GM19397 (cell line): ENCODE data around the gene ZXDC.

Experiments
- ATAC-seq: cut with Tn5 transposase; IDR thresholded peaks from one replicate; pipeline ENCODE4 v1.9.1; 2021; ENCODE audit warnings: mild to moderate bottlenecking, moderate library complexity; ENCODE audit not compliant: unreplicated experiment

Gene ZXDC

DNA sequence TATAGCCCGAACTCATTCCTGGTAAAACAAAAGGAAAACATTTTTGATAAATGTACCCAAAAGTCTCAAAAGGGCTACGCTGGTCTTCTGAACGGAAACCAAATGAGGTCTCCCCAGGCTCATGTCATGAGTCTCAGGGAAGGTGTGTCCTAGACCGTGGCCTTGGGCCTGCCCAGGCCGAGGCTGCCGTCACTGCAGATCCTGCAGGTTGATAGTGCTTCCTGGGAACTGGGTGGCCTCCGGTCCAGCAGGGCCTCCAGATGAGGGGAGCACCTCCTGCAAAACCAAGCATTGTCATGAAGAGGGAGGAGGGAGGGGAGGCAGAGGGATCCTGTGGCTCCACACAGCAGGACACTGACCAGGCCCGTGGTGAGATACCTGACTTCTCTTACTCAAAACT is 37.5 kb downstream of the ZXDC start:
- ATAC-seq = no peak

- no peak for ATAC-seq
Measured at GRCh38 chr3:126436826-126437717, 38.6 kb downstream of the ZXDC start.

DNA sequence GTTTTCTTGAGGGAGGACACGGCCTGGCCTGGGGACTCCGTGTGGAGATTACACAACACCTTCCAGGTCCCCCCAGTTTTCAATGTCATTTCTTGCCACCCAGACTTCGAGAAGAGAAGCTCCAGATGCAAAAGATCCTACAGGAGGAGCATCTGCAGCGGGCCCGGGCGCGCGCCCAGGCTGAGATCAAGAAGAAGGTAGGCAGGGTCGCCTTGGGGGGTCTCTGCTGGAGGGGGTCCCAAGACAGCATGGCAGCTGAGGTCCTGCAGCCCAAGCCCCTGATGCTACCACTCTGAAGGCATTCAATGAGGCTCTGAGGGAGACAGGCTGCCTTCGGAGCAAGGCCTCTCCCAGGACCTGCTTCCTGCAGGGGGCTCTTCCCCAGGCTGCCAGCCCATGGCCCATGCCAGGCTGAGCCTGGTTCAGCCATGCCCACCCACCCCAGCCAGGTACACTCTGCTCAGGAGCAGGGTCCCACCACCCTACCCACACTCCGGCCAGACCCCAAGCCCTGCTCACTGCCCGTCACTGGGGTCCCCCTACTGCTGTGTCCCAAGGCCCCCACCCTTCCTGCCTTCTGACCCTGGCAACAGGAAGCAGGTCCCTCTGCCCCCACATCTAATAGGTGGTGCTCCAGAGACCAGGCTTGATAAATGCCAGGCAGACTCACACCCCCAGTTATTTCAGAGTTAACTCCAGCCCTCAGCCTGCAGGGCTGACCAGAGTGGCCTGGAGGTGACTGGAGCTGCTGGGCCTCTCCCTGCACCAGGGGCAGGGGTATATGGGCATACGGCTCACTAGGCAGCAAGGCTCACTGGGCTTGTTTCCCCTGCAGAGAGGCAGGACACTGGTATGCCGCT is 40.0 kb downstream of the ZXDC start:
- no peak for ATAC-seq

- ATAC-seq = no peak
Measured at GRCh38 chr3:126434931-126435411, 40.7 kb downstream of the ZXDC start.

DNA sequence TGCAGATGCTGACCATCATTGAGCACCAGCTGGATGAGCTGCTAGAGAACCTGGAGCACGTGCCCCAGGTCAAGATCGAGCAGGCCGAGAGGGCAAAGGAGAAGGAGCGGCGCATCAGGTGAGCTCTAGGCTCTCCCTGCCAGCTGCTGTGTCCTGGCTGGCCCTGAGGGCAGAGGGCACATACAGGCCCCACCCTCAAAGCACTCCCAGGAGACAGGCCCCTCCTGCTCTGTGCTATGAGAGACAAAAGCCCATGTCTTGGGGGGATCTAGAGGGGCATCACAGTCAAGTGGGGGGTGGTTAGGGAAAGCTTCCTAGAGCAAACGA is 41.5 kb downstream of the ZXDC start:
- ATAC-seq = no peak

GRCh38 chr3:126433496-126434263 is 42.0 kb downstream of the ZXDC start:
- ATAC-seq = no peak

DNA sequence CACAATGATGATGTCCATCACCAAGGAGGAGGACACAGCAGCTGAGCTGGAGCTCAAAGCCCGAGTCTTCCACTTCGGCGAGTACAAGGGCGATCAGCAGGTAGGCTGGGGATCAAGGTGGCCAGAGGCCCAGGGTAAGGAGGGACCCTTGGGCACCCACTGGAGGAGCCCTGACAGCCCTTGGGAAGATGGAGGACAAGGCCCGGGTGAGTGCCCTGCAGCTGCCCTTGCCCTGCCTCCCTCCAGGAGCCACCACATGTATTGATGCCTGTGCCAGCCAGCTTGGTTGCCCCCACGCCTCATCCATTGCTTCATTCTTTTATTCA is 42.6 kb downstream of the ZXDC start:
- no peak for ATAC-seq

DNA sequence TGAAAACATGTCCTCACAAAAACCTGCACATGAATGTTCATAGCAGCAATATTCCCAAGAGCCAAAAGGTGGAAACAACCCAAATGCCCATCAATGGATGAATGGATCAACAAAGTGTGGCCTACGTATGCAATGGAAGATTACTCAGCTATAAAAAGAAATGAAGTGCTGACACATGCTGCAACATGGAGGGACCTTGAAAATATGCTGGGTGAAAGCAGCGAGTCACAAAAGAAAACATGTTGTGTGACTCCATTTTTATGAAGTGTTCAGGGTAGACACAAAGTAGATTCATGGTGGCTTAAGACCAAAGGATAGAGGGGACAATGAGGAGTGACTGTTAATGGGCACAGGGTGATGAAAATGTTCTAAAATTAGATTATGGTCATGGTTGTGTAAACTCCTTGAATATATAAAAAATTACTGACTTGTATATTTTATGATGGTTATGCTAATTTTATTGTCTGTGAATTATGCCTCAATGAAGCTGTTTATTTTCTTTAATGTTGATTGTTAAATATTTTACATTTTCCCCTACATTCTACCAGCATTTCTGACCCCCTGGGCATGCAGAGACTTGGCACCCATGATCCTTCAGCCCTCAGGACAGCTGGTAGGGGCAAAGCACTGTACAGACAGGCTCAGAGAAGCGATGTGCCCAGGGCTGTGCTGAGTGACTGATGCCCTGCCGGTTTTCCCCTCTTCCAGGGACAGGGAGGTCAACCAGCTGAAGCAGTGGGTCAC is 43.2 kb downstream of the ZXDC start:
- ATAC-seq = no peak

DNA sequence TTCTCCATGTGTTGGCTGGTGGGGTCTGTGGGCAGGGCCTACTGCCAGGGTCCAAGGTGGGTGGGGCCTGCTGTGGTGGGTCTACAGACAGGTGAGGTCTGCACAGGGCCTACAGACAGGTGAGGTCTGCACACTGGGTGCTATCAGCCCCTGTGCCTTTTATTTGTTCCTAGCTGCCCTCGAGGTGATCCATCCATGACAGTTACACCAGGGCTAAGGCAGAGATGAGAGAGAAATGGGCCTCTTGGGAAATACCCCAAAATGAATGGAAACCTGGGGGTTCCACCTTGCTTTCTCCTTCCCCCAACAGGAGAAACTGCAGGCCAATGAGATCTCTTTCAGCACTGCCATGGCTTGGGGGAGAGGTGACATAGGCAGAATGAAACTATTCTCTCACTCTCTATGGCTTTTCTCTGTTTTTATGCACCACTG is 44.6 kb downstream of the ZXDC start:
- ATAC-seq = no peak

DNA sequence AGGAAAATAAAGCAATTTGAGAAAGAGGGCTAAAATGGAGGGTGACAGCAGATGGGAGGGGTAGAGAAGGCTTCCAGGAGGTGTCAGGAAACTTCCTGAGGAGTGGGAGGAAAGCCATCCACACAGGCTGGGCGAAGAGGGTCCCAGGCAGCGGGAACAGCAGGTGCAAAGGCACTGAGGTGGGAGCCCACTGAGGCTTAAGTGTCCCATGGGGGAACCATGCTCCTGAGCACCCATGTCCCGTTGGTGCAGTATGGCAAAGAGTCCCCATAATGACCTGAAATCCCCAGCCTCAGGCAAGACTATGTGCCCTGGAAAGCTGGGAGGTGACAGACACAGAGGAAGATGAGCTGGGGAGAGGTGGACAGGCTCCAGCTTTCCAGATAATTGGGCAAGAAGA is 50.9 kb downstream of the ZXDC start:
- ATAC-seq = no peak

DNA sequence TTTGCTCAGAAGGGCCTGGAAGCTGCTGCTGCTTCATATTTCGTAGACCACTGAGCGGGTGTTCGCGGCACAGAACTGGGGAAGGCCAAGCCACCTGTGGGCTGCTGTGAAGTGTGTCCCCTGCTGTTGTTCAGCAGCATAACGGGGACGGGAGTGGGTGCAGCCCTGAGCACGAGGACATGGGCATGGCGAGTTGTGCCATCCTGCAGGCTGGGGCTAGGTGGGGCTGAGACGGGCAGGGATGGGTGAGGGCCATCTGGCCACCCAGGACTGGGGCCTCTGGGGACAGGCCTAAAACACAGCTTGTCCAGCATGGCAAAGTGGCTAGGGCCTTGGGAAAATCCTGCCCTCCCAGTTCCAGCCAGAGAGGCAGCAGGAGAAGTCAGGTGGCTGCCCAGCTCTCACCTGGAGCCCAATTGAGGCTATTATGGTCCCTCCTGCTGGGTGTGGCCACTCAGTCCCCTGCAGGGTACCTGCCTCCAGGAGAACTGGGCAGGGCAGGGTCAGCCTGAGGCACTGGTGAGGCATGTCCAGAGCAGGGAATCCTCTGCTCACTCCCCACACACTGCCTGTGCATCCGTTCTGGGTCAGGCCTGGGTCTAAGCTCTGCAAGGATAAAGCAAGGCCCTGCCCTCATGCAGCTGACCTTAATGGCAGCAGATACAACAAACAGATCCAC is 51.5 kb downstream of the ZXDC start:
- no peak for ATAC-seq

- no peak for ATAC-seq
Measured at GRCh38 chr3:126423191-126424038, 52.3 kb downstream of the ZXDC start.

GRCh38 chr3:126422571-126423091 is 53.1 kb downstream of the ZXDC start:
- no peak for ATAC-seq

DNA sequence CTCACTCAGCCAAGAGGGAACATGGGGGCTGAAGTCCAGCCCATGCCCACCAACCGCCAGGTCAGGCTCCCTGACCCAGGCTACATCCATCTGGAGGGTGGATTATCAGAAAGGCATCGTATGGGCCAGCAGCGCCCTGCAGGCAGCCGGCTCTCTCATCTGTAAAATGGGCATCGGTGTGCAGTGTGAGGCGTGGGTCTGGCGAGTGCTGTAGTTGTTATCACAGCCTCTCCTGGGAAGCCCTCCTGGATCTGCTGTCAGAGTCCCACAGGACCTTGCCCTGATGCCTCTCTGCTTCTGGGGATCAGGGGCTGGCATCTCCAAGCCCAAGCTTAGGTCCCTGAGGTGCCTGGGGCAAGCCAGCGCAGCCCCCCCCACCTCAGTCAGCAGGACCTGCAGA is 53.6 kb downstream of the ZXDC start:
- ATAC-seq = no peak

DNA sequence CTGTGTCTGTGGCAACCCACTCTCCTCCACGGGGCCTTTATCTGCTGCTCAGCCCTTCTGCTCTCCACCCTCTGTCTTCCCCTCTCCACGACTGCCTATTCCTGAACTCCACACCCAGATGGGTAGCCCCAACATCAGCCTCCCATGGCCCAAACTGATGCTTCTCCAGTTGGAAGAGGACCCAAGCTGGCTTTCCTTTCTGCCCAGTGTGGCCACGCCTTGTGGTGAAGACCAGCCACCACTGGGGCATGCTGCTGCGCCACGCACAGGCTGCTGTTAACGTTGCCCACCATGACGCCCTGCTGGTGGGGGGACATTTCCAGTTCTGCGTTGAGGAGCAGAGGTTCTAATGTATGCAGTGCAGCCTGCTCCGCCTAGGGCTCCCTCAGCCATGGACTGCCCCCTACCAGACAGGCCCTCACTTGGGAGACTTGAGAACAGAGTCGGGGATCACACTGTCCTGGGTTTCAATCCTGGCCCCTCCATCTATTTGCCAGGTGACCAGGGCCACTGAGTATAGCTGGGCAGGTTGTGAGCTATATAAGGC is 54.0 kb downstream of the ZXDC start:
- no peak for ATAC-seq

GRCh38 chr3:126419886-126420786 is 55.6 kb downstream of the ZXDC start:
- ATAC-seq = no peak

GRCh38 chr3:126419151-126419703 is 56.5 kb downstream of the ZXDC start:
- no peak for ATAC-seq
